SK-N-MC (cell line): ENCODE data around the gene TECPR1.

Source experiments
- DNase-seq: peaks from one replicate; pipeline ENCODE4 v3.0.0-alpha.2; 2011; ENCODE audit warnings: low read depth, low spot score
- H3K27ac ChIP-seq: fragments of 200-600 bp; sonication (generic); 2 replicates; pipeline ENCODE4 v1.5.1; 2016; ENCODE audit warnings: mixed run types
- H3K36me3 ChIP-seq: fragments of 200-600 bp; sonication (generic); 2 replicates; pipeline ENCODE4 v1.6.1; 2017; ENCODE audit warnings: antibody characterized with exemption, low read length, mixed read lengths; ENCODE audit not compliant: insufficient read depth
- H3K4me3 ChIP-seq: fragments of 200-600 bp; sonication (generic); 2 replicates; pipeline ENCODE4 v1.5.1; 2016
- H3K9ac ChIP-seq: fragments of 200-600 bp; sonication (generic); 2 replicates; pipeline ENCODE4 v1.8.0; 2017; ENCODE audit warnings: mixed run types, mixed read lengths; ENCODE audit not compliant: insufficient read length
- H3K9me3 ChIP-seq: fragments of 200-600 bp; sonication (generic); 2 replicates; pipeline ENCODE4 v1.6.1; 2017; ENCODE audit warnings: low read depth, mild to moderate bottlenecking, antibody characterized with exemption, low read length, moderate library complexity, mixed read lengths
- EZH2 ChIP-seq: fragments of 200-600 bp; sonication (generic); IDR thresholded peaks from one replicate; pipeline ENCODE4 v1.6.1; 2017; ENCODE audit warnings: antibody characterized with exemption
- FOXP2 ChIP-seq: optimal IDR thresholded peaks from 2 replicates; pipeline ENCODE3; 2011; ENCODE audit warnings: mild to moderate bottlenecking, moderate library complexity; ENCODE audit not compliant: insufficient read depth; ENCODE audit errors: extremely low read length, control extremely low read depth
- POLR2AphosphoS5 ChIP-seq: IDR thresholded peaks from 2 replicates; pipeline ENCODE4 v1.6.1; 2012; ENCODE audit warnings: mild to moderate bottlenecking, low read depth, low read length, borderline replicate concordance

Gene TECPR1

GRCh38 chr7:98293265-98293664 lies 41.2 kb upstream of the TECPR1 start:
- peaks cover 12% of the 10 kb centered on the region; the same call in 1 of the 2 replicates for H3K36me3 ChIP-seq
- H3K4me3 ChIP-seq = no peak overlapping the region
- H3K9ac ChIP-seq = no peak overlapping the region
- no peak for DNase-seq
- no peak overlapping the region for H3K27ac ChIP-seq
- no peak for TF ChIP-seq FOXP2
- TF ChIP-seq EZH2 = no peak
- TF ChIP-seq POLR2AphosphoS5 = no peak
- no peaks in the 10 kb centered on the region for H3K9me3 ChIP-seq

DNA sequence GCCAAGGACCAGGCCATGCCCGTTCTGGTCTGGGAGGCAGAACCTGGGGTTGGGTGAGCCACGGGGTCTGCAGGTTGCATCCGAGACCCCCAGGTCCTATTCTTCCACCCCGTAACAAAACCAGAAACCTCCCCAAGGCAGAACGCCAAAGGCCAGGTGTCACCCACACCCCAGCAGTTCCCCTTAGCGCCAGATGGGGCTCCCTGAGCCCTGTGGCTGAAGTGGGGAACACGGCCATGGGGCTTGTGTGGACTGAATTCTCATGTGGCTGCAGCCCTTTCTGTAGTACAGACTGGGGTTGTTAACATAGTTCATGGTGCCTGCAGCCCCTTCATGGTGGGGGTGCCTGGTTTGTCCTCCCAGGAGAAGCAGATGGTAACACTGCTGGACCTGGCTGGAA lies 39.7 kb upstream of the TECPR1 start:
- peaks cover 12% of the 10 kb centered on the region; the same call in 1 of the 2 replicates for H3K36me3 ChIP-seq
- H3K9ac ChIP-seq = no peak overlapping the region

DNA sequence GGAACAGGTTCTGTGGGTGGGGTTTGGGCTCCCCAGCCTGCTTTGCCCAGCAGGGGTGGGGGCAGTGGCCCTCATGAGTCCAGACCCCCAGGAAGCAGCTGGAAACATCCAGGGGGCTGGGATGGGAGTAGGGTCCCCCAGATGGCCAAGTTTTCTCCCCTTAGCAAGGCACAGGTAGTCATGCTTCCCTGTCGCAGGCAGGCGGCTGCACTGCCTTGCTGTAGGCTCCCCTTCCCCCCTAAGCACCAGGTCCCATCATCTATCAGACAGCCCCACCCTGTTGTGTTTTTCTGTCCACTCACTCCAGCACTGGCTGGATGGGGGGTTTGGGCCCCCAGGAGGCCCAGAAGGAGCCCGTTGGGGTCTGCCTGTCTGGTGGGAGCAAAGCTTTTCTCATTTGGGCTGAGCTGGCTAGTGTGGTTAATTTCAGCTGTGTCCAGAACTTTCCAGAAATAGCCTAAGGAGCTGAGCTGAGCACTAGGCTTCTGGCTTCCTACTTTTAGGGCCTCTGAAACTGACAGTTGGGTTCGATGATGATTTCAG lies 37.4 kb upstream of the TECPR1 start:
- no peak overlapping the region for H3K27ac ChIP-seq
- DNase-seq = no peak
- no peak overlapping the region for H3K4me3 ChIP-seq
- no peaks in the 10 kb centered on the region for H3K9me3 ChIP-seq
- no peak overlapping the region for H3K9ac ChIP-seq
- no peak for TF ChIP-seq FOXP2
- TF ChIP-seq EZH2 = no peak
- peaks cover 17% of the 10 kb centered on the region; the same call in 1 of the 2 replicates for H3K36me3 ChIP-seq

More for the DNA sequence above, 39.7 kb upstream of the TECPR1 start:
- Histone ChIP-seq H3K4me3 (no peak overlapping the region), H3K27ac (no peak overlapping the region), H3K9me3 (no peaks in the 10 kb centered on the region)
- no peak for TF ChIP-seq POLR2AphosphoS5
- no peak for TF ChIP-seq EZH2
- no peak for TF ChIP-seq FOXP2
- no peak for DNase-seq

- H3K4me3 ChIP-seq = no peak overlapping the region
- peaks cover 23% of the 10 kb centered on the region; the same call in 1 of the 2 replicates for H3K36me3 ChIP-seq
- TF ChIP-seq POLR2AphosphoS5 (no peak), EZH2 (no peak), FOXP2 (no peak)
- no peaks in the 10 kb centered on the region for H3K9me3 ChIP-seq
- H3K27ac ChIP-seq = no peak overlapping the region
- DNase-seq = no peak
- H3K9ac ChIP-seq = no peak overlapping the region
Measured at GRCh38 chr7:98288064-98288823, 36.2 kb upstream of the TECPR1 start.

DNA sequence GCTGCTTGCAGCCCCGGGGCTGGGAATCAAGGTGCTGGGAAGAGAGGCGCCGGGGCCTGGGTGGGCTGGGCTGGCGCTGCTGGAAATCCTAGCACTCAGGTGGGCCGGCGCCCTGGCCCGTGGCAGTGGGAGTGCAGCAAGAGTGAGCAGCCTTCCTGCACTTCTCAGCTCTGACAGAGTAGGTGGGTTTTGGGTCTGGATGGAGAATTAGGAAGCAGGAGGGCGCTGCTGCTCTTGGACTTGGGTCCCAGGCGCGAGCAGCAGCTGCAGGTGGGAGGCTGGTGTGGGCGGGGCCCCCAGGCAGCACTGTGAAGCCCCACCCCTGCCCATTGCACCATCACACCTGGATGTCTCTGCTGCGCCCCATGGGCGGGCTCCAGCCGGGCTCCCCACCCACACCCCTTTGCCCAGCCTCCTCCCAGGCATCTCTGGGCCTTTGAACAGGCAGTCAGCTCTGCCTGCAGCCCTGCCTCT lies 35.5 kb upstream of the TECPR1 start:
- peaks cover 25% of the 10 kb centered on the region; the same call in 1 of the 2 replicates for H3K36me3 ChIP-seq
- no peak for TF ChIP-seq FOXP2
- TF ChIP-seq EZH2 = no peak
- TF ChIP-seq POLR2AphosphoS5 = no peak
- H3K4me3 ChIP-seq = no peak overlapping the region
- H3K9ac ChIP-seq = no peak overlapping the region
- DNase-seq = no peak
- no peak overlapping the region for H3K27ac ChIP-seq
- no peaks in the 10 kb centered on the region for H3K9me3 ChIP-seq

DNA sequence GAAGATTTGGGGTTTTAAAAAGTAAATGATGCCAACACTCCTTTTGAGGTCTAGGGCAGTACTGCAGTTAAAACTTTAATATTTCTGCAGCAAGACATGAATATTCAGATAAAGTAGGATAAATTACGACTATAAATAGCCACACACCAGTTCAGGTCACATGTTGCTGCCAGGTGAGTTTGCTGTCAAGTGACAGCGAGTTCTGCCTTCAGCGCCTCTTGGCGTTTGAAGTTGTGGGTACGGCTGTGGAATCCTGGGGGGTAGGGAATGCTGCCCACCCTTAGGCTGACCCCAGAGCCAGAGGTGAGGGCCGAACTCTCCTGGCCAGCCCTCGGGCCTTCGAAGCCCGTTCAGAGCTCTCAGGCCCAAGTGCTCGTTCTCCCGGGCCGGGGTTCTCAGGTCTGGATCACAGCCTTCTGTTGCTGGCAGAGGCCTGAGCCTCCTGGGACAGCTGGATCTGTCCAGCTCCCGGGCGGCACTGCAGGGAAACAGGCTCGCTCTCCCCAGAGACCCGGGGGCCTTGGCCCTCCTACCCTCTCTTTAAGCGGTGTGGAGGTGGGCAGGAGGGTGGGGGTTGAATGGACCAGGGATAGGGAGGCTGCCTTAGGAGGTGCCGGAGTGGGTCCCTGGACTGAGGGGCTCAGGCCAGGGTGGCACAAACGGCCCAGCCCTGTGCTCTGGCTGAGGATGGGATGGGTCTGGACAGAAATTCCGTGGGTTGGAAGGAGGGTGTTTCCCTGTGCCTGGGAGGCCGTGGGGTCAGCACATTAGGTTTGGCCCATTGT lies 34.9 kb upstream of the TECPR1 start:
- TF ChIP-seq POLR2AphosphoS5 (no peak), FOXP2 (no peak), EZH2 (no peak)
- Histone ChIP-seq H3K9me3 (no peaks in the 10 kb centered on the region), H3K27ac (no peak overlapping the region), H3K9ac (no peak overlapping the region), H3K4me3 (no peak overlapping the region), H3K36me3 (peaks cover 21% of the 10 kb centered on the region; the same call in 1 of the 2 replicates)
- DNase-seq = no peak

GRCh38 chr7:98286093-98286539 lies 34.1 kb upstream of the TECPR1 start:
- Histone ChIP-seq H3K27ac (no peak overlapping the region), H3K9ac (no peak overlapping the region), H3K4me3 (no peak overlapping the region), H3K36me3 (peaks cover 15% of the 10 kb centered on the region; the same call in 1 of the 2 replicates), H3K9me3 (no peaks in the 10 kb centered on the region)
- TF ChIP-seq EZH2 (no peak), POLR2AphosphoS5 (no peak), FOXP2 (no peak)
- DNase-seq = no peak
